Testis (tissue), 2 donors: ENCODE measurements around the gene SIX4.

Experiments used
- CTCF ChIP-seq, 3 experiments: fragments of 450-650 bp in 2 of 3; fragments of 200-600 bp in 1 of 3; sonication (generic) in 1 of 3; IDR thresholded peaks; one replicate each; pipeline ENCODE4 v1.5.1; 2016 to 2019; ENCODE audit warnings: antibody characterized with exemption in 3 of 3, mild to moderate bottlenecking in 2 of 3, moderate library complexity in 1 of 3
- POLR2A ChIP-seq: fragments of 450-650 bp; IDR thresholded peaks from one replicate; pipeline ENCODE4 v1.6.1; 2017; ENCODE audit warnings: antibody characterized with exemption, mild to moderate bottlenecking, moderate library complexity

- no peak for TF ChIP-seq CTCF (IDR thresholded peaks at IDR 0.05)
- no peak for TF ChIP-seq POLR2A
Observed at GRCh38 chr14:60713513-60713912, 10.6 kb downstream of the SIX4 start.
